Activated CD8-positive, alpha-beta memory T cell treated with anti-CD3 and anti-CD28 coated beads, Interleukin-2, amount 50 U/mL, for 1 hour (primary cell): Measurements from ENCODE around the gene OLFML1.
"Not testable (repeated sequence)": the region's sequence is repeated elsewhere in the genome, so short reads cannot be mapped to it uniquely, and the experiment has no call there.

Experiments
- DNase-seq: peaks from one replicate; pipeline ENCODE4 v3.0.0-alpha.2; 2020; ENCODE audit errors: extremely low read depth

The OLFML1 gene

DNA sequence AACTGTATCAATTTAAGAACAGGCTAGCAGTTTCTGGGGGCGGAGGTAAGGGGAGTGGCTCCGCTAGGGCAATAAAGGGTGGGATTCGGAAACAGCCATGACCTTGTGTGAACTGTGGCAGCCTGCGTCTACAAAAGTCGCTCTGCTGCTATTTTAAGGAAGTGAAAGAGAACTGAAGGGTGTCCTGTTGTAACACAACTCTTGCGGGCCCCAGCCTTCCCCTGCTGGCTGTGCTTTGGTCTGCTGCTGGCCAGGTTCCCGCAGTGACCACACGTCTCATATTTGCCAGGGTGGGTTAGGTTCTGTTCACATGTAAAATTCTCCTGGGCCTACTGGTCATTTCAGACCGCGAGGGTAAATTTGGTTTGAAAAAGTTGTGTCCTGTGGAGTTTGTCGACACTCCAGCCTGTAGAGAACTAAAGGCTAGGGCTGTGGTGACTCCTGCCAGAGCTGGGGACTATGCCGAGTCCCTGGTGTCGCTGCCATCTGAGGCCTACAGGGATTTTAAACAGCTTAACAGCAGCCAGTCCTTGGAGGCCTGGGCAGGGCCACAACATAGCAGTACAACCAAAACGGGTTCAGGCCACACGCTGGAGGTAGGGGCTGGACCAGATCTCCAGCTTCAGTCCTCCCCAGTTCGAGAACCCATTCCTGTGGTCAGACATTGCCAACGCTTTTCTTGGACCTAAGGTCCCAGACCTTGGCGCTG lies 27.4 kb downstream of the OLFML1 start:
- DNase-seq, result no peak

DNA sequence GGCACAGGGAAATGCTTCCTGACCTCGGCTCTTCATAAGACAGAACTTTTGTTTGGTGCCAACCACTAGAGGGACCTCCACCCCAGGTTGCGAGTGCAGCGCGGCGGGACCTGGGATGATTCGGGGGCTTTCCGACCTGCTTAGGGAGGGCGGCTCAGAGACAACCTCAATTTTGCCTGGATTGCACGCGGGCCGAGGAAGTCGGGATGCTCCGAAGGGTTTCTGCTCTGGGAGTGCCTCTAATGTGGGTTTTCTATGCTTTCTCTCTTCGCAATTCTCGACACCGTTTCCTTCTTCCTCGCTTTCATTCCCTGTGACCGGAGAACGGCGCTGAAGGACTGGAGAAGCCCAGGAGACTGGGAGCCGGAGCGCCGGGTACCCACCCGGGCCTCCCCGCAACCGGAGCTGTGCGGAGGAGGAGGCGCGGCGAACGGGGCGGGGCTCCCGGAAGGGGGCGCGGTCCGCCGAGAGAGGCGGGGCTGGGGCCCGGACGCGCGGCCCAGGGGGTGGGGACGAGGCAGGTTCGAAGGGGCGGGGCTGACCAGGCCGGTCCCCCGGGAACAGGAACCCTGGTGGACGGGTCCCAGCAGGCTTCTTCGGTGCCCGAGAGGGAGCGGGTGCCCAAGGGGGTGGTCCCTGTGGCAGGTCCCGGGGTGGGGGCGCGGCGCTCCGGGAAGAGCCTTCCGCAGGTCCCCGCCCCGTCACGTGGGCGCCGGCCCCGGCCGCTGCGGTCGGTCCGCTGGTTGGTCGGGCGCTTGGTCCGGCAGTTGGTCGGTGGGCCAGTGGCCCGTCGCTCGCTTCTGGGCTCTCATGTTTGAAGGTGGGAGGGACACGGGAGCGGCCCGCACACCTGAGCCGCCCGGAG lies 28.2 kb downstream of the OLFML1 start, which contains the start of gene PPFIBP2:
Gene PPFIBP2 (plus strand): TSS at position 766 of the 865 bp plus-strand sequence. CDS start 35,477 bp downstream, outside the sequence.
- peak; percentile 37 for DNase-seq

DNA sequence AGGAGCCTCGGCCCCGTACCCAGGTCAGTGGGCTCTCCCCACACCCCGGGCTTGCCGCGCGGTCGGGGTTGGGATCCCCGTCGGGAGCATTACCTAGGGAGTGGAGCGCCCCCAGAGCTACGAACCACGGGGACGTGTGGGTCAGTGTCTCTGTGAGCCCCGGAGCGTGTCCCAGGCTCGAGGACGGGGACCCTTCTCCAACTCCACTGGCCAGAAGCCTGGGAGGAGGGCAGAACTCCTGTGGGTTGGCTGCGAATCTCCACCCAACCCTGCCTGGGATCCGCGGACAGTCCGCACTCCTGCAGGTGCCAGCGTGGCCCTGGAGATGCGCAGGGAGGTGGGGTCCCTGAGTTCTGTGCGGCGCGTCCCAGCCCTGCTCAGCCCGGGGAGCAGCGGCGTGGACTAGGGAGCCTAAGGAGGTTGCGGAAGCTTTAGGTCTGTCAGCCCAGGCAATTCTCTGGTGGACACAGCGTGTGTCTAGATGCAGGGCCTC lies 28.8 kb downstream of the OLFML1 start:
- no peak for DNase-seq

- DNase-seq, result no peak
These were observed 30.2 kb downstream of the OLFML1 start for GRCh38 chr11:7515447-7515886.

DNA sequence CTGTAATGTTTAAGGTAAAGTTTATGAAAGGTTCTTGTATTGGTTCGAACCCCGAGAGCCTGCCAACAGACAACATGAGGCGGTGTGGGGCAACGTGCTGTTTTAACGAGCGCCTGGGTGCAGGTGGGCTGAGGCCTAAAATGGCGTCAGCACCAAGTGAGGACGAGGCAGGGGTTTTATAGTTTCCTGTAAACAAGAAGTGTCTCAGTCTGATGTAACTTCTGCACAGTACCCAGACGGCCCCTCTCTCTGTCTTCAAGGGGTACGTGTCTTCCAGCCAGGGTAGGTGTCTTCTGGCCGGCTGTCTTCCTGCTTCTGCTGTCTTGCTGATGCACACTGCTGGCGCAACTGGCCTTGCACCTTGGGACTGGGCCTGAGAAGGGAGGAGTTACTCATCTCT lies 31.2 kb downstream of the OLFML1 start:
- no peak for DNase-seq

DNA sequence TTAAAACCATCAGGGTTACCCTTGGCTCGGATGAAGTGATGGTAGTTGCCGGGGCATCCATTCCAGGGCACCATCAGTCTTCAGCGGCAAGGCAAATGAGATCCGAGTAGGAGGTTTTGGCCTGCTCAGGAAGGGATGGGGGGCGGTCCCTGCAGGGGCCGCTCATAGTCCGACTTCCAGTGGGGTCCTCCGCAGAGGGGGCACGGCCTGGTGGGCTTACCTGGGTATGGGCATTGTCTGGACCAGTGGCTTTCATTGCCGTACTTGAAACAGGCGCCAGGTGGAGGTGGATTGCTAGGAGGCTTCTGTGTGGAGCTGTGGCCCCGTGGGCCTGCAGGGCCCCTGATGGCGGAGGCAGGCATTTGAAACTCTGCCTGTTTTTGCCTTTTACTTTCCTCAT lies 32.4 kb downstream of the OLFML1 start:
- DNase-seq, result not testable (repeated sequence)

- no peak for DNase-seq
These were observed 33.7 kb downstream of the OLFML1 start for GRCh38 chr11:7518811-7519562.

GRCh38 chr11:7520011-7520942 lies 35.0 kb downstream of the OLFML1 start:
- DNase-seq, result no peak

- DNase-seq, result no peak
These were observed 35.7 kb downstream of the OLFML1 start for GRCh38 chr11:7520981-7521487.

DNA sequence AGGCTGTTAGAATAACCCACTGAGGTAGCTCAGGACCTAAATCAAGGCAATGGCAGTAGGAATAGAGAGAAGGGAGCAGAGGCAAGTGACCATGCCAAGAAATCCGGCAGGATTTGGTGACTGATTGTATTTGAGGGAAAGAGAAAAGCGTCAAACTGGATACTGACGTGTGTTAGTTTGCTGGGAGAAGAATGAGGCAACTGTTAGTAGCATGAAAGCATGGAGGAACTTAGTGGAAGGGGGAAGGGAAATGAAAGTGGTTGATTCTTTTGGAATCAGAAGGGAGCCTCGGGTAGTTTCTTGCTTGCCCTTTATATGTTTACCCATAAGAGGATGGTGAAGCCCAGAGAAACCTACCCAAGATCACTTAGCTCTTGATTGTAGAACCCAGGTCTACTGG lies 36.8 kb downstream of the OLFML1 start:
- no peak for DNase-seq

- no peak for DNase-seq
These were observed 37.2 kb downstream of the OLFML1 start for GRCh38 chr11:7522546-7522945.

DNA sequence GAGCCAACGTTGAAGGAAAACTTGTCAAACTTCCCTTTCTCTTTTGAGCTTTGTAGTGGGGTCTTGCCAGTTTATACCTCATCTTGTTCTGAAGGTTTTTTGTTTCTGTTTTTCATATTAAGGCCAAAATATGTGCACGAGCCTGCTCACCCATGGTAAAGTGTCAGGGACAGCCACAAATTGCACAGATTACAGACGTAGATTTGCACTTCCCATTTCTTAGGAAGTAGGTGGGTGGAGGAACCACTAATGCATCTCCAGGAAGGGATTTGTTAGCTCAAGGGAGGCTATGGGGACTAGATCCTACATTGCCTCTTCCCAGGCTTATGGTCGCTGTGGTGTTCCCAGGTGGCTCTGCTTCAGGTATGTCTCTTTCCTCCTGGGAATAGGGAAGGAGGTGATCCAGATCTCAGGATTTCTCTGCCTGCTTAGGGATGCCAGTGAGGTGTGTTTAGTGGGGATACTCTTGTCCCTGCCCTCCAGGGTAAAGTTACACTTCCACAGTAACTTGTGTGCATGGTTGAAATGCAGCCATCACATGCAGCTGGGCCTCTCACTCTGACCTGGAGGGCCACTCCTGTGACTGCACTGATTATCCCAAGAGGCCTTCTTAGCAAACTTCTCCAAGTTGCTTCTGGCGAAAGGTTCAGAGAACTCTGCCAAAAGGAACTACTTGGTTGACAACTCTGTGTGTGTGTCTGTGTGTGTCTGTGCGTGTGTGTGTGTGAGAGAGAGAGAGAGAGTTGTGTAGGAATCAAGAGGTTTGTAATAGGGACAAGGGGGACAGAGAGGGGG lies 38.3 kb downstream of the OLFML1 start:
- DNase-seq, result no peak

GRCh38 chr11:7524462-7525235 lies 39.3 kb downstream of the OLFML1 start:
- no peak for DNase-seq

DNA sequence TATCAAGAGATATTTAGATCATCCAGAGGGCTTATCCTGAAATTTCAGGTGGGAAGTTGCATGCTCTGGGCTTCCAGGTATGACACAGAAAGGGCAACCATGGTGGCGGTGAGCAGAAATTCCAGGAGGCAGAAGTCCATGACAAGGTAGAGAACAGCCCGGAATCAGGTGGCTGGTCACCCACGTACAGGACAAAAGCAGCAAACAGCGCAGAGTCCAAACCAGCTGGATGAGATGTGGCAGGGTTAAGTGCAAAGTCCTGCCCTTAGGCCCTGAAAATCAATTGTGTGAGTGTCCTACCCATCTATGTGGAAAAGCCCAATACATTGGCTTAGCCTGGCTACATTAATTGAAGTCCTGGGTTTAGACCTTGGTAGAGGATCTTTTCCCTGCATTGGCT lies 40.1 kb downstream of the OLFML1 start:
- DNase-seq, result no peak

- no peak for DNase-seq
These were observed 41.7 kb downstream of the OLFML1 start for GRCh38 chr11:7527029-7527428.

GRCh38 chr11:7528514-7529049 lies 43.3 kb downstream of the OLFML1 start:
- no peak for DNase-seq

- no peak for DNase-seq
These were observed 44.8 kb downstream of the OLFML1 start for GRCh38 chr11:7530013-7530640.

DNA sequence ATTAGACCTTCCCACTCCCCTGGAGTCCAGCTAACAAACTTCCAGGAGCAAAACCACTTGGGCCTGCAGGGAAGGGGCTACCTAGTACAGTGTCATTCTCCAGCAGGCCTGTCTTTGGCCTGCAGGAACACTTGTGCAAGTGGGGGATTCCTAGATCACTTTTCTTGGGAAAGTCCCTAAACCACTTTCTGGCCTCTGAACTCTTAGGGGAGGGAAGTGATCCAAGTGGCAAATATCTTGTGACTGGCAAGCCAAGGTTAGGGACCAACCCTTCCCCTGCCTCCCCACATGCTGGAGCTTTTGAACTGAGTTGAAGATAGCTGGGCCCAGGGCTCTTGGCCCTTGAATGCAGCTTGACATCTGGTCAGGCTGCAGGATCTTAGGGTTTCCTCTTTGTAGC lies 45.7 kb downstream of the OLFML1 start:
- no peak for DNase-seq
